Subcutaneous adipose tissue (tissue), 4 donors: ENCODE data around the gene AP3D1. TPM values are rescaled to one million over a fixed set of nuclear protein-coding genes. Genes with fewer than 3 reads are reported as not detected.

Source experiments
- CTCF ChIP-seq: fragments of 450-650 bp; IDR thresholded peaks from one replicate; pipeline ENCODE4 v1.5.1; 2016; ENCODE audit warnings: low read depth, mild to moderate bottlenecking, control low read depth, antibody characterized with exemption, moderate library complexity
- total RNA-seq, 4 donors: library from RNA; depleted of rRNA; stranded (reverse); fragments of >200 nt; gene quantifications; one replicate each; pipeline ENCODE4 v1.1.0, GENCODE V29; 2016

Gene AP3D1
- 10 to 100 TPM; 46.6 to 94.0 (median 57.5) TPM for total RNA-seq

- TF ChIP-seq CTCF = no peak
Measured at GRCh38 chr19:2151339-2152229, at the start of gene AP3D1. Gene AP3D1, minus strand, starts transcription at chr19:2151566. Its CDS starts 232 bp downstream, at chr19:2151334.

- TF ChIP-seq CTCF = no peak
Measured at GRCh38 chr19:2199861-2200623, 48.7 kb upstream of the AP3D1 start.

- TF ChIP-seq CTCF = no peak
Measured at GRCh38 chr19:2199215-2199614, 47.8 kb upstream of the AP3D1 start.

GRCh38 chr19:2198317-2198716 is 47.0 kb upstream of the AP3D1 start:
- no peak for TF ChIP-seq CTCF

GRCh38 chr19:2197270-2197669 is 45.9 kb upstream of the AP3D1 start:
- no peak for TF ChIP-seq CTCF

GRCh38 chr19:2195914-2196313 is 44.5 kb upstream of the AP3D1 start:
- no peak for TF ChIP-seq CTCF

- no peak for TF ChIP-seq CTCF
Measured at GRCh38 chr19:2195361-2195760, 44.0 kb upstream of the AP3D1 start.
